ENCODE results near the gene DYNC1H1. TPM values are rescaled to one million over a fixed set of nuclear protein-coding genes. Genes with fewer than 3 reads are reported as not detected.
"Not testable (repeated sequence)": the region's sequence is repeated elsewhere in the genome, so short reads cannot be mapped to it uniquely, and the experiment has no call there.

The DYNC1H1 gene
- total RNA-seq, 6 experiments from 2014 or later = 116 to 261 (median 161) TPM

- Histone ChIP-seq H3K27me3 (no peaks in the 10 kb centered on the region), H3K4me1 (peaks cover 0 to 26% (median 5%) of the 10 kb centered on the region in 4 donors), H3K9me3 (no peaks in the 10 kb centered on the region), H3K4me3 (no peak overlapping the region), H3K27ac (no peak overlapping the region), H3K36me3 (peaks cover 26 to 68% (median 42%) of the 10 kb centered on the region in 4 donors)
- intact Hi-C loops (cut with DNase I) = no loop called here
- no peak for TF ChIP-seq POLR2A (IDR thresholded peaks at IDR 0.05)
- TF ChIP-seq, protein P1, sequence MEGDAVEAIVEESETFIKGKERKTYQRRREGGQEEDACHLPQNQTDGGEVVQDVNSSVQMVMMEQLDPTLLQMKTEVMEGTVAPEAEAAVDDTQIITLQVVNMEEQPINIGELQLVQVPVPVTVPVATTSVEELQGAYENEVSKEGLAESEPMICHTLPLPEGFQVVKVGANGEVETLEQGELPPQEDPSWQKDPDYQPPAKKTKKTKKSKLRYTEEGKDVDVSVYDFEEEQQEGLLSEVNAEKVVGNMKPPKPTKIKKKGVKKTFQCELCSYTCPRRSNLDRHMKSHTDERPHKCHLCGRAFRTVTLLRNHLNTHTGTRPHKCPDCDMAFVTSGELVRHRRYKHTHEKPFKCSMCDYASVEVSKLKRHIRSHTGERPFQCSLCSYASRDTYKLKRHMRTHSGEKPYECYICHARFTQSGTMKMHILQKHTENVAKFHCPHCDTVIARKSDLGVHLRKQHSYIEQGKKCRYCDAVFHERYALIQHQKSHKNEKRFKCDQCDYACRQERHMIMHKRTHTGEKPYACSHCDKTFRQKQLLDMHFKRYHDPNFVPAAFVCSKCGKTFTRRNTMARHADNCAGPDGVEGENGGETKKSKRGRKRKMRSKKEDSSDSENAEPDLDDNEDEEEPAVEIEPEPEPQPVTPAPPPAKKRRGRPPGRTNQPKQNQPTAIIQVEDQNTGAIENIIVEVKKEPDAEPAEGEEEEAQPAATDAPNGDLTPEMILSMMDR (IDR thresholded peaks at IDR 0.05) = no peak
- peak in 1 of 3 donors; percentile 18 for DNase-seq
- ATAC-seq = peak in 1 of 4 donors; percentile 22
- WGBS (ENCODE audit: insufficient coverage, low coverage, low lambda C conversion rate, missing lambda C conversion rate) = 79% methylated on average over 3 of the region's 10 CpGs
Observed at GRCh38 chr14:102078831-102079699, 114.7 kb downstream of the DYNC1H1 start.

DNA sequence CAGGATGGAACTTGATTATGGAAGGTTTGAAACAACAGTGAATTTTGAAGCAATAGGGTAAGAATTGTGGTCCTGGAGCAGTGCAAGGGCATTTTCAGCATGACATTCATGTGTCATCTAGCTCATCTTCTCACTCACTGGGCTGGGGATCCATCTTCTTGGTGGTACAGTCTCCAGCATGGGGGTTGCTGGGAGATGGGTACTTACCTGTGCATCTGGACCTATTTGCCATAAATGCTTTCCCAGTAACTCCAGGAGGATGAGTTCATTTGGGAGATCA, 115.3 kb downstream of the DYNC1H1 start:
- intact Hi-C loops (cut with DNase I) = no loop called here
- peak in 1 of 3 donors; percentile 5 for DNase-seq
- H3K36me3 ChIP-seq = peaks cover 29 to 72% (median 46%) of the 10 kb centered on the region in 4 donors
- no peak for TF ChIP-seq POLR2A (IDR thresholded peaks at IDR 0.05)
- TF ChIP-seq, protein P1 (IDR thresholded peaks at IDR 0.05) = no peak
- no peak overlapping the region for H3K27ac ChIP-seq
- no peak overlapping the region for H3K4me3 ChIP-seq
- H3K27me3 ChIP-seq = no peaks in the 10 kb centered on the region
- peaks cover 0 to 32% (median 8%) of the 10 kb centered on the region in 4 donors for H3K4me1 ChIP-seq
- no peak for ATAC-seq
- H3K9me3 ChIP-seq = no peaks in the 10 kb centered on the region

- peaks cover 34 to 77% (median 52%) of the 10 kb centered on the region in 4 donors for H3K36me3 ChIP-seq
- no peak overlapping the region for H3K4me3 ChIP-seq
- WGBS (ENCODE audit: insufficient coverage, low coverage, low lambda C conversion rate, missing lambda C conversion rate) = 75% methylated on average over 13 of the region's 14 CpGs
- ATAC-seq = peak in 1 of 4 donors; percentile 5
- TF ChIP-seq, protein P1 (IDR thresholded peaks at IDR 0.05) = no peak
- no peak for TF ChIP-seq POLR2A (IDR thresholded peaks at IDR 0.05)
- H3K27ac ChIP-seq = no peak overlapping the region
- DNase-seq = peak in 1 of 3 donors; percentile 17
- no peaks in the 10 kb centered on the region for H3K9me3 ChIP-seq
- H3K4me1 ChIP-seq = peaks cover 0 to 40% (median 11%) of the 10 kb centered on the region in 4 donors
- no peaks in the 10 kb centered on the region for H3K27me3 ChIP-seq
- intact Hi-C loops (cut with DNase I) = no loop called here
Observed at GRCh38 chr14:102080183-102081080, 116.1 kb downstream of the DYNC1H1 start.

- DNase-seq = no peak
- Histone ChIP-seq H3K4me1 (peaks cover 0 to 42% (median 12%) of the 10 kb centered on the region in 4 donors), H3K27ac (no peak overlapping the region), H3K9me3 (no peaks in the 10 kb centered on the region), H3K36me3 (peaks cover 34 to 82% (median 52%) of the 10 kb centered on the region in 4 donors), H3K27me3 (no peaks in the 10 kb centered on the region), H3K4me3 (no peak overlapping the region)
- TF ChIP-seq, protein P1 (IDR thresholded peaks at IDR 0.05) = no peak
- TF ChIP-seq POLR2A (IDR thresholded peaks at IDR 0.05) = no peak
- WGBS (ENCODE audit: insufficient coverage, low coverage, low lambda C conversion rate, missing lambda C conversion rate) = 84% methylated on average over 7 of the region's 7 CpGs
- ATAC-seq = no peak
- intact Hi-C loops (cut with DNase I) = no loop called here
Observed at GRCh38 chr14:102081231-102082080, 117.1 kb downstream of the DYNC1H1 start.

GRCh38 chr14:102084522-102084921, 120.1 kb downstream of the DYNC1H1 start:
- not testable (repeated sequence) for ATAC-seq

More at GRCh38 chr14:102084522-102084921, 120.1 kb downstream of the DYNC1H1 start:
- intact Hi-C loops (cut with DNase I); H3K9me3 ChIP-seq; DNase-seq; H3K27me3 ChIP-seq; H3K27ac ChIP-seq: not testable (repeated sequence)
- WGBS (ENCODE audit: insufficient coverage, low coverage, low lambda C conversion rate, missing lambda C conversion rate) = 72% methylated on average over 5 of the region's 5 CpGs
- Histone ChIP-seq H3K4me3 (peak overlapping the region in 1 of 3 donors; percentile 77), H3K36me3 (peaks cover 34 to 65% (median 46%) of the 10 kb centered on the region in 4 donors), H3K4me1 (peaks cover 0 to 51% (median 12%) of the 10 kb centered on the region in 4 donors)
